GM12891 (cell line): ENCODE results near the gene CCDC188.
A peak's percentile ranks its signal among the peaks of the same experiment; 100 is the strongest.

ENCODE experiments used
- DNase-seq: peaks from one replicate; pipeline ENCODE4 v3.0.0; 2011; ENCODE audit warnings: low spot score; ENCODE audit not compliant: insufficient read length
- FAIRE-seq: peaks from 2 replicates; lab custom pipeline; 2011; peaks lifted over from hg19 to GRCh38; lab: Jason Lieb, UNC
- PAX5 ChIP-seq: IDR thresholded peaks from 2 replicates; pipeline ENCODE4 v1.6.1; 2011; ENCODE audit warnings: low read length, moderate library complexity, mild to moderate bottlenecking; ENCODE audit not compliant: insufficient read depth, severe bottlenecking
- POLR2A ChIP-seq: IDR thresholded peaks from 2 replicates; pipeline ENCODE4 v1.6.1; 2011; ENCODE audit warnings: low read depth, low read length, control low read depth
- POLR2AphosphoS5 ChIP-seq: IDR thresholded peaks from 2 replicates; pipeline ENCODE4 v1.6.1; 2011; ENCODE audit warnings: low read depth, low read length, control low read depth
- POU2F2 ChIP-seq: IDR thresholded peaks from 2 replicates; pipeline ENCODE4 v1.6.1; 2011; ENCODE audit warnings: low read depth, mild to moderate bottlenecking, control low read depth, low read length, moderate library complexity
- SPI1 ChIP-seq: IDR thresholded peaks from 2 replicates; pipeline ENCODE4 v1.6.1; 2011; ENCODE audit warnings: low read depth, low read length, control low read depth
- TAF1 ChIP-seq: IDR thresholded peaks from 2 replicates; pipeline ENCODE4 v1.6.1; 2011; ENCODE audit warnings: low read depth, low read length, control low read depth

CCDC188 gene

DNA sequence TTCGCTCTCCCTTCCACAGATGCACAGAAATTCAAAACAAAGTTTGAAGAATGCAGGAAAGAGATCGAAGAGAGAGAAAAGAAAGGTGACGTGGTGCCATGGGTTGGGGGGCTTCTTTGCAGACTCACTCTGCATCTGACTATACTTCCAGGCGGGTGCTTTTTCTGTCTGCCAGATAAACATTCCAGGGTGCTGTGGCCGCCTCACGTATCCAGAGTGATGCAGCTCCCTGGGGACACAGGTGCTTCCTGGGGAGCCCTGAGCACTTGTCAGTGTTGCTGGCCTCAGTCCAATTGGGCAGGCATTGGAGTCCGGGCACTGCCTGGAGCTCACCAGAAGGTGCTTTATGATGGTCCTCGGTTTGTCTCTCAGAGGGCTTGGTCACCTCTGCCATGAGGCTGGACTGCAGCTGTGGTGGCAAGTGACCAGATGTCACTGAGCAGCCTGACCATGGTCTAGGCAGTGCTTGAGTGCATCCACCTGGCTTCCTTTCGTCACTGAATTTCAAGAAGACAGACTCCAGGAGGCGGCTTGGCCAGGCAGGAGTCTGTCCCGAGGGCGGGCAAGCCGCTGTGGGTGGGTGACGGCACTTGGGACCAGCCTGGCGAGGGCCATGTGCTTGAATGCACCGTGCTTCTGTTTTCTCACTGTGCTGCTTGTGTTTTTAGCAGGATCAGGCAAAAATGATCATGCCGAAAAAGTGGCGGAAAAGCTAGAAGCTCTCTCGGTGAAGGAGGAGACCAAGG lies 24.4 kb downstream of the CCDC188 start:
- no peak for TF ChIP-seq POLR2AphosphoS5
- no peak for TF ChIP-seq POLR2A
- no peak for TF ChIP-seq SPI1
- TF ChIP-seq PAX5: no peak
- no peak for TF ChIP-seq POU2F2
- FAIRE-seq (no peak), DNase-seq (no peak)

DNA sequence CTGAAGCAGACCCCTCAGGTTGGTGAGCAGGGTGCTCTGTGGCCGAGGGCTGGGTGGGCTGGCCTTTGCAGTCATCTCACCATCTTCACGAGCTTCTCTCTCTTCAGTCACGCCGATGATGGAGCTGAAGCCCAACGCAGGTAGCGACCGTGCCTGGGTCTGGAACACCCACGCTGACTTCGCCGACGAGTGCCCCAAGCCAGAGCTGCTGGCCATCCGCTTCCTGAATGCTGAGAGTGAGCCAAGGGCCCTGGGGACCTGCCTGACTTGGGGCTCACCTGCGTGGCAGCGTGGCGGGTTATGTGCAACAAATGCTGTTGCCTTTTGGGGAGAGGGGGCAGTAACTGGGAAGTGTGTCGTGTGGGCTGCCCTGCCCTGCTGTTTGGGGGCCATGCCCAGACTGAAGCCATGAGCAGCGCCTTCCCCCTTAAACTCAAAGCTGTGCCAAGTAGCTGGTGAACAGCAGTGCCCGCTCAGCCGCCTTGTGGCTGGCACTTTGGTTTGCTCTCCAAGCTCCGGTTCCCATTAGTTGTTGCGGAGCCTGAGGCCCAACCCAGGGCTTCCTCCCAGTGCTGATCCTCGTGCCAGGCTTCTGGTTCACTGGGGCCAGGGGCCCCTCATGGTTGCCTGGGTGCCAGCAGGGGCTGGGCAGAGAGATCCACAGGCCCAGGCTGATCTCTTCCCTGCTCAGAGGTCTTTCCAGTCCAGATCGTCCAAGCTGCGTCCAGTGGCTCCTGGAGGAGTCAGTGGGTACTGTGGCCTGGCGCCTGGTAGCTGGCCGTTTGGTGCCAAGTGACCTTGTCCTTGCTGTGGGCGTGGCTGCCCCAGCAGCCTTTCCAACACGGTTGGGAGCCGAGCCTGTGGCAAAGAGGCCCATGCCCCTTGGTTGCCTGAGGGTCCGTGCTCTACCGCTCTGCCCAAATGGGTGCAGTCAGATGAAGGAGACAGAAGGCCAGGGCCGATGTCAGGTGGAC lies 25.4 kb downstream of the CCDC188 start:
- no peak for FAIRE-seq
- DNase-seq: no peak
- no peak for TF ChIP-seq POU2F2
- no peak for TF ChIP-seq SPI1
- TF ChIP-seq PAX5: no peak
- TF ChIP-seq POLR2AphosphoS5: 0 out of 2 replicates have a peak, but pooled peaks have one; percentile 19
- no peak for TF ChIP-seq POLR2A
- TF ChIP-seq TAF1: no peak

DNA sequence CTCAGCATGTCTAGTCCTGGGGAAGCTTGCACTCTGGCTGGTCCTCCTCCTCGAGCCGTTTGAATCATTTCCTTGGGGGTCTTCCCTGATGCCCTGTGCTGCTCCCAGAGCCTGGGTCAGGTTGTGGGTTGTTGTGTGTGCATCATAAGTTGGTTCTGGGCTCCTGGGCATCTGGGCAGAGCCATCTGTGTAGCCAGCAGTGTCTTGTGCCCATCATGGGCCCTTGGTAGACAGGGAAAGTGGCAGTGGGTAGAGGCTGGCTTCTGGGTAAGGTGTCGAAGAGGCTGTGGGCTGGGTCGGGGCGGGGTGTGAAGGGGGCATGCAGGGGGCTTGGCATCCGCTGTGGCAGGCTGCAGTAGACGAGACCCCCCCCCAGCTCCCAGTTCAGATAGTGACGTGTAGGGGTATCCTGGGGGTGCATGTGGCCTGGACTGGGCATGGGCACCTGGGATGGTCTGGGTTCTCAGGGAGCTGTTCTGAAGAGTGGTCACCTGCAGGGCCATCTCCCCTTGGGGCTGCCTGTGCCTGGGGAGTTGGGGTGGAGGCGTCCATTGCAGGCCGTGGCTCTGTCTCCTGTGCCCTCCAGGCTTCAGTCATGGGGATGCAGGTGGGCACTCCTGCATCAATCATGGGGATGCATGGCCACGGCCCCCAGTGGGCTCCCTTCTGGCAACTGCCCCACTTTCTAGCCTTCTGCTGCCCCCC lies 26.6 kb downstream of the CCDC188 start:
- no peak for FAIRE-seq
- DNase-seq: no peak
- no peak for TF ChIP-seq POLR2A
- no peak for TF ChIP-seq SPI1
- TF ChIP-seq POU2F2: no peak

DNA sequence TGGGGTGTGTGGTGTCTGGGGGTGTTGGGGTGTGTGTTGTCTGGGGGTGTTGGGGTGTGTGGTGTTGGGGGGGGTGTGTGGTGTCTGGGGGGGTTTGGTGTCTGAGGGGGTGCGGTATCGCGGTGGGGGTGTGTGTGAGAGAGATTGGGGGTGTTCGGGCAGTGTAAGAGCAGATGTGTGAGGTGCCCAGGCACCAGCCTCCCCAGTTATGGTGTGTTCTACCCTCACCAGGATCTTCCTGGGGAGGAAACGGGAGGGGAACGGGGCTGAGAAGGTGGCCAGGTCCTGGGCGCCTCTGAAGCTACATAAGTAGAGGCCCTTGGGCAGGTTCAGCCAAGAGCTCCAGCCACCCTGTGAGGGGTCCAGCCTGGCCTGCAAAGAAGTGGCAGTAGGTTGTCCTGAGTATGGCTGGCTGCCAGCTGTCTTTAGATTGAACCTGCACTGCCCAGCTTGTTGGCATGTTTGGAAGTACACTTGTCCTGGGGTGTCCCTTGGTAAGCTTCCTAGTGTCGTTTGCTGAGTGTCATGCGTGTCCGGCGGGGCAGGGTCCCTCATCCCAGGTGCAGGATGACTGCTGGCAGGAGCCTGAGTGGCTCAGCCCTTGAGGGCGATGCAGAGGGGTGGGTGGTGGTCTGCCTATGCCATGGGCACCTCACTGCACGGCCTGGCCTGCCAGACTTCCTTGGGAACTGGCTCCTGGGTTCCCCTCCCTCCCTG lies 27.3 kb downstream of the CCDC188 start:
- TF ChIP-seq POLR2AphosphoS5: 0 out of 2 replicates have a peak, but pooled peaks have one; percentile 19
- TF ChIP-seq PAX5: no peak
- TF ChIP-seq POU2F2: no peak
- no peak for TF ChIP-seq SPI1
- peak; percentile 22 for TF ChIP-seq POLR2A
- no peak for TF ChIP-seq TAF1
- FAIRE-seq (no peak), DNase-seq (no peak)

DNA sequence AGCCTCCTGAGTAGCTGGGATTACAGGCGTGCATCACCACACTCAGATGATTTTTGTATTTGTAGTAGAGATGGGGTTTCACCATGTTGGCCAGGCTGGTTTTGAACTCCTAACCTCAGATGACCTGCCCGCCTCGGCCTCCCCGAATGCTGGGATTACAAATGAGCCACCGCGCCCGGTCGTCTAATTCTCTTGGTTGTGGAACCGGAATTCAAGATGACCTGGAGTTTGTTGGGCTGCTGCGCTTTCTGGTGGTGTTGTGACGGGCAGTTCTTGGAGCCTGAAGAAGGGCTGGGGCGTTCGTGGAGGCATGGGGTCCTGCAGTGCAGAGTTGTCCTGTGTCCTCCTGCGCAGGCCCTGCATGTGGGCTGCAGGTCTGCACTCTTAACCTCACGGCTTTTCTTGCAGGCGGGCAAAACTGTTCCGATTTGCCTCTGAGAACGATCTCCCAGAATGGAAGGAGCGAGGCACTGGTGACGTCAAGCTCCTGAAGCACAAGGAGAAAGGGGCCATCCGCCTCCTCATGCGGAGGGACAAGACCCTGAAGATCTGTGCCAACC lies 28.9 kb downstream of the CCDC188 start:
- FAIRE-seq (no peak), DNase-seq (no peak)
- TF ChIP-seq POLR2A: no peak
- no peak for TF ChIP-seq POLR2AphosphoS5
- TF ChIP-seq TAF1: no peak
- TF ChIP-seq PAX5: no peak
- no peak for TF ChIP-seq SPI1
- no peak for TF ChIP-seq POU2F2

DNA sequence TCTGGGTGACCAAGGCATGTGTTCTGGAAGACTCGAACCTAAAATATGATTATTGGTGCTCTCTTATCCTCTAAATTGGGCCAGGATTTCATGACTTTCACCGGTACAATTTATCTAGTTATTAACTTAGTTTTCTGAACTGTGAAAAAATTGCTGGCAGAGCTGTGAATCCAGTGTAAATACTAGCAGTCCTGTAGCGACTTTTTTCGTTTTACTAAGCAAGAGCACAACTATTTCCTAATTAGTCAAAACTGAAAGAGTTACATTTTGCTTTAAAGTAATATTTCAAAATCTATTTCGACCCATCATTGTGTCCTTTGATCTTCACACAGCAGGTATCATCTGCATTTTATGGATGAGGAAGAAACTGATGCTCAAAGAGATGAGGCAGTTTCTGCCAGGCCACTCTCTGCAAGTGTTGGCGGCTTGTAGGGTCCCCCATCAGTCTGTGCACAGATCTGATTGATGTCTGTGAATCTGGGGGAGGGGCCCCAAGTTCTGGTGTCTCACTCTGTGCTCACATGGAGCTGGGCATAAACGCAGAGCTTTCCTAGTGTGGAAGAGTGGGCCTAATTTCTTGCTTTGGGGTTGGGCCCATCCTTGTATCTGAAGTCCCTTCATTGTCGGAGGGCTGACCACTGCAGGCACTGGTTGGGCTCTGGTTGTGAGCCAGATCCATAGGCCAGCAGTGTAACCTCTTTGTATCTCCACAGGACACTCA lies 32.4 kb downstream of the CCDC188 start:
- DNase-seq: no peak
- no peak for TF ChIP-seq POLR2AphosphoS5
- TF ChIP-seq TAF1: no peak
- TF ChIP-seq SPI1: no peak
- TF ChIP-seq POU2F2: no peak
- no peak for TF ChIP-seq PAX5
- TF ChIP-seq POLR2A: no peak; the same call in 1 of the 2 replicates
- no peak for FAIRE-seq

DNA sequence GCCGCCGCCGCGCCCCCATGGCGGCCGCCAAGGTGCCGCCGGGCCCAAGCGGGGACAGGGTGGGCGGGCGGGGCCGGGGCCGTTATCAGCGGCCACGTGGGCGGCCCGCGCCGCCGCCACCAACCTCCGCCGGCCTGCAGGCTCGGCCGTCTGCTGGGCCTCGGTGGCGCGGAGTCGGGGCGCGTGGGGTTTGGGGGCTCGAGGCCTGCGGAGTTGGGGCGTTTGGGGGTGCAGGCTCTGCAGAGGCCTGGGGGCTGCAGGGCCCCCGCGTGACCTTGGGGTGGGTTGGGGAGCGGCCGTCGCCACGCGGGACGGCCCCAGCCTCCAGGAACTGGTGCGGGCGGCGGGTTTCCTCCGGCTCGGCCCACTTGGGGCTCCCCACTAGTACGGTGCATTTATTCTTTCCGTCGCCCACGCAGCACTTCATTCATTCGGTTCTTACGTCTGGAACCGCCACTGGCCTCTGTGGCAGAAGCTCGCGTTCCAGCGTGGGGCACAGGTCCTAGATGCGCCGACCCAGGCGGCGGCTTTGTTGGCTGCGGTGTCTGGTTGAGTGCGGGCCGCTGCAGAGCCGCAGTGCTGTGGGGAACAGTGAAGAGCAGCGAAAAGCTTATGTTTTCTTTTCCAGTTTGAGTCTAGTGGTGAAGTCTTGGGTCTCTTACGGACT lies 33.1 kb downstream of the CCDC188 start:
- peak; percentile 57 for FAIRE-seq
- DNase-seq: peak; percentile 59
- TF ChIP-seq POLR2A (no peak; the same call in 1 of the 2 replicates), POU2F2 (no peak), SPI1 (no peak), TAF1 (peak; percentile 52; the same call in 1 of the 2 replicates), PAX5 (no peak), POLR2AphosphoS5 (peak; percentile 61; the same call in 1 of the 2 replicates)
